A673 (cell line): ENCODE data around the gene PAX5.

Experiments used
- CTCF ChIP-seq: fragments of 300-800, 200-600 bp; sonication (generic); conservative IDR thresholded peaks from 2 replicates; pipeline ENCODE4 v1.5.1; 2017; ENCODE audit warnings: low read depth, mild to moderate bottlenecking, antibody characterized with exemption, low read length, moderate library complexity, mixed read lengths
- EZH2 ChIP-seq: fragments of 200-600 bp; sonication (generic); IDR thresholded peaks from 2 replicates; pipeline ENCODE4 v1.6.1; 2017; ENCODE audit warnings: borderline replicate concordance, low read depth, mild to moderate bottlenecking, mixed read lengths, antibody characterized with exemption, low read length; ENCODE audit not compliant: poor library complexity, severe bottlenecking

GRCh38 chr9:37002413-37003217 is 31.5 kb downstream of the PAX5 start:
- no peak for TF ChIP-seq CTCF
- TF ChIP-seq EZH2 = no peak
